ENCODE measurements around the gene ANKRD63. TPM values are rescaled to one million over a fixed set of nuclear protein-coding genes. Genes with fewer than 3 reads are reported as not detected.

Gene ANKRD63
- total RNA-seq, 1 experiment from 2014 or later, result not detected

GRCh38 chr15:40255033-40255432, 27.8 kb downstream of the ANKRD63 start:
- peaks cover 2% of the 10 kb centered on the region for H3K4me1 Mint-ChIP-seq (ENCODE audit: insufficient read depth, unreplicated experiment)
- no peak for DNase-seq (ENCODE audit: unreplicated experiment)
- H3K27me3 Mint-ChIP-seq (ENCODE audit: insufficient read depth, unreplicated experiment), result no peaks in the 10 kb centered on the region
- ChIA-PET POLR2A (interaction anchor here (0.6 to 1.0 kb wide), 2 partner anchors 19 to 1401 kb away, joined by 3 read pairs; no protein-coding TSS in a partner anchor), CTCF (interaction anchor here (0.7 to 4.2 kb wide), 4 partner anchors 9 to 151 kb away, joined by 3 to 32 read pairs (median 14); no protein-coding TSS in a partner anchor)
- no peak overlapping the region for H3K4me3 Mint-ChIP-seq (ENCODE audit: unreplicated experiment)
- no peak overlapping the region for H3K27ac Mint-ChIP-seq (ENCODE audit: low read depth, unreplicated experiment)
- H3K9me3 Mint-ChIP-seq (ENCODE audit: unreplicated experiment), result no peaks in the 10 kb centered on the region
- intact Hi-C loops (cut with micrococcal nuclease), result no loop called here
- no TSS peak for BruUV-seq (replicated peaks)
- no peak for TF ChIP-seq CTCF (IDR thresholded peaks at IDR 0.05; ENCODE audit: unreplicated experiment)
- H3K36me3 Mint-ChIP-seq (ENCODE audit: insufficient read depth, unreplicated experiment), result peaks cover 37% of the 10 kb centered on the region

- no peak for TF ChIP-seq CTCF (IDR thresholded peaks at IDR 0.05; ENCODE audit: unreplicated experiment)
- Mint-ChIP-seq H3K4me1 (ENCODE audit: insufficient read depth, unreplicated experiment) (peaks cover 8% of the 10 kb centered on the region), H3K27ac (ENCODE audit: low read depth, unreplicated experiment) (no peak overlapping the region), H3K27me3 (ENCODE audit: insufficient read depth, unreplicated experiment) (no peaks in the 10 kb centered on the region), H3K4me3 (ENCODE audit: unreplicated experiment) (no peak overlapping the region), H3K9me3 (ENCODE audit: unreplicated experiment) (no peaks in the 10 kb centered on the region), H3K36me3 (ENCODE audit: insufficient read depth, unreplicated experiment) (peaks cover 35% of the 10 kb centered on the region)
- POLR2A ChIA-PET, result interaction anchor here (1.0 kb wide), 1 partner anchor 19 kb away, joined by 3 read pairs; no protein-coding TSS in a partner anchor
- no TSS peak for BruUV-seq (replicated peaks)
- no peak for DNase-seq (ENCODE audit: unreplicated experiment)
- CTCF ChIA-PET, result interaction anchor here (0.7 to 4.2 kb wide), 4 partner anchors 10 to 150 kb away, joined by 3 to 32 read pairs (median 14); no protein-coding TSS in a partner anchor
- intact Hi-C loops (cut with micrococcal nuclease), result no loop called here
These were observed 28.4 kb downstream of the ANKRD63 start for GRCh38 chr15:40254452-40254851.

- POLR2A ChIA-PET, result no interaction called here
- intact Hi-C loops (cut with micrococcal nuclease), result no loop called here
- Mint-ChIP-seq H3K4me3 (ENCODE audit: unreplicated experiment) (no peak overlapping the region), H3K27me3 (ENCODE audit: insufficient read depth, unreplicated experiment) (no peaks in the 10 kb centered on the region), H3K4me1 (ENCODE audit: insufficient read depth, unreplicated experiment) (peaks cover 12% of the 10 kb centered on the region), H3K27ac (ENCODE audit: low read depth, unreplicated experiment) (no peak overlapping the region), H3K36me3 (ENCODE audit: insufficient read depth, unreplicated experiment) (peaks cover 28% of the 10 kb centered on the region), H3K9me3 (ENCODE audit: unreplicated experiment) (no peaks in the 10 kb centered on the region)
- DNase-seq (ENCODE audit: unreplicated experiment), result no peak
- BruUV-seq (replicated peaks), result no TSS peak
- CTCF ChIA-PET, result interaction anchor here (2.9 kb wide), 1 partner anchor 21 kb away, joined by 20 read pairs; no protein-coding TSS in a partner anchor
- no peak for TF ChIP-seq CTCF (IDR thresholded peaks at IDR 0.05; ENCODE audit: unreplicated experiment)
These were observed 29.6 kb downstream of the ANKRD63 start for GRCh38 chr15:40253167-40253790.

GRCh38 chr15:40252438-40253166, 30.3 kb downstream of the ANKRD63 start:
- no TSS peak for BruUV-seq (replicated peaks)
- Mint-ChIP-seq H3K9me3 (ENCODE audit: unreplicated experiment) (no peaks in the 10 kb centered on the region), H3K27ac (ENCODE audit: low read depth, unreplicated experiment) (no peak overlapping the region), H3K36me3 (ENCODE audit: insufficient read depth, unreplicated experiment) (peaks cover 28% of the 10 kb centered on the region), H3K4me3 (ENCODE audit: unreplicated experiment) (no peak overlapping the region), H3K4me1 (ENCODE audit: insufficient read depth, unreplicated experiment) (peaks cover 12% of the 10 kb centered on the region), H3K27me3 (ENCODE audit: insufficient read depth, unreplicated experiment) (no peaks in the 10 kb centered on the region)
- TF ChIP-seq CTCF (IDR thresholded peaks at IDR 0.05; ENCODE audit: unreplicated experiment), result no peak
- CTCF ChIA-PET, result no interaction called here
- no peak for DNase-seq (ENCODE audit: unreplicated experiment)
- POLR2A ChIA-PET, result no interaction called here
- intact Hi-C loops (cut with micrococcal nuclease), result no loop called here
